ENCODE results near the gene LPAR1. TPM values are rescaled to one million over a fixed set of nuclear protein-coding genes. Genes with fewer than 3 reads are reported as not detected.
A peak's percentile ranks its signal among the peaks of the same experiment; 100 is the strongest.

Gene LPAR1
- total RNA-seq, 1 experiment from 2014 or later: 28.3 TPM

DNA sequence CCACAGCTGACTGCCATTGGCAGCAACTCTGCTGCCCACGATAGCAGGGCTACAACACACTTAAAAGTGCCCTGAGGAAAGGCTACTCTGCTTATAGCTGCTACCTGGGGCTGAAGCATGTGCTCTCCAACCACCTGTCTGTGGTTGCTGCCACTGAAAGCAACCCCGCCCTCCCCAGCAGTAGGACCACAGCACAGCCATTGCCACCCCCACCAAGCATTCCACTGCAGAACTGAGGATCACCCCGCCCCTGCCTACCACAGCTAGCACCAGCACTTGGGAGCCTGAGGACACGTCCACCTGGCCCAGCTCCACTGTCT lies 85.8 kb downstream of the LPAR1 start:
- no TSS peak for BruUV-seq (replicated peaks)
- CTCF ChIA-PET: no interaction called here
- Histone ChIP-seq H3K4me1 (ENCODE audit: insufficient read depth, low read length, poor library complexity, severe bottlenecking) (peaks cover 37% of the 10 kb centered on the region), H3K27me3 (replicated peaks; ENCODE audit: insufficient read depth, low read depth, low read length, poor library complexity) (no peaks in the 10 kb centered on the region), H3K27ac (ENCODE audit: low read depth, low read length, poor library complexity, severe bottlenecking) (no peak overlapping the region), H3K9me3 (ENCODE audit: low read depth, low read length, poor library complexity, severe bottlenecking) (peaks cover 18% of the 10 kb centered on the region), H3K36me3 (ENCODE audit: insufficient read depth, low read length, poor library complexity, severe bottlenecking) (no peaks in the 10 kb centered on the region), H3K4me3 (ENCODE audit: low read depth, low read length, poor library complexity, severe bottlenecking) (no peak overlapping the region)
- intact Hi-C loops (cut with micrococcal nuclease; ENCODE audit: unreplicated experiment): no loop called here
- no peak for DNase-seq (ENCODE audit: low spot score)
- TF ChIP-seq, protein P1, sequence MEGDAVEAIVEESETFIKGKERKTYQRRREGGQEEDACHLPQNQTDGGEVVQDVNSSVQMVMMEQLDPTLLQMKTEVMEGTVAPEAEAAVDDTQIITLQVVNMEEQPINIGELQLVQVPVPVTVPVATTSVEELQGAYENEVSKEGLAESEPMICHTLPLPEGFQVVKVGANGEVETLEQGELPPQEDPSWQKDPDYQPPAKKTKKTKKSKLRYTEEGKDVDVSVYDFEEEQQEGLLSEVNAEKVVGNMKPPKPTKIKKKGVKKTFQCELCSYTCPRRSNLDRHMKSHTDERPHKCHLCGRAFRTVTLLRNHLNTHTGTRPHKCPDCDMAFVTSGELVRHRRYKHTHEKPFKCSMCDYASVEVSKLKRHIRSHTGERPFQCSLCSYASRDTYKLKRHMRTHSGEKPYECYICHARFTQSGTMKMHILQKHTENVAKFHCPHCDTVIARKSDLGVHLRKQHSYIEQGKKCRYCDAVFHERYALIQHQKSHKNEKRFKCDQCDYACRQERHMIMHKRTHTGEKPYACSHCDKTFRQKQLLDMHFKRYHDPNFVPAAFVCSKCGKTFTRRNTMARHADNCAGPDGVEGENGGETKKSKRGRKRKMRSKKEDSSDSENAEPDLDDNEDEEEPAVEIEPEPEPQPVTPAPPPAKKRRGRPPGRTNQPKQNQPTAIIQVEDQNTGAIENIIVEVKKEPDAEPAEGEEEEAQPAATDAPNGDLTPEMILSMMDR (conservative IDR thresholded peaks at IDR 0.05; ENCODE audit: low read depth, low read length): no peak
- TF ChIP-seq EZH2 (IDR thresholded peaks at IDR 0.05; ENCODE audit: borderline replicate concordance, low read depth, low read length, poor library complexity, severe bottlenecking): no peak
- POLR2A ChIA-PET (ENCODE audit: low non-redundant PET): no interaction called here

GRCh38 chr9:110951805-110952539 lies 86.3 kb downstream of the LPAR1 start:
- BruUV-seq (replicated peaks): no TSS peak
- H3K4me1 ChIP-seq (ENCODE audit: insufficient read depth, low read length, poor library complexity, severe bottlenecking): peaks cover 37% of the 10 kb centered on the region
- H3K36me3 ChIP-seq (ENCODE audit: insufficient read depth, low read length, poor library complexity, severe bottlenecking): no peaks in the 10 kb centered on the region
- no peak overlapping the region for H3K4me3 ChIP-seq (ENCODE audit: low read depth, low read length, poor library complexity, severe bottlenecking)
- H3K27ac ChIP-seq (ENCODE audit: low read depth, low read length, poor library complexity, severe bottlenecking): peak overlapping the region; percentile 66
- peaks cover 15% of the 10 kb centered on the region for H3K9me3 ChIP-seq (ENCODE audit: low read depth, low read length, poor library complexity, severe bottlenecking)
- ChIA-PET CTCF (no interaction called here), POLR2A (ENCODE audit: low non-redundant PET) (no interaction called here)
- no peaks in the 10 kb centered on the region for H3K27me3 ChIP-seq (replicated peaks; ENCODE audit: insufficient read depth, low read depth, low read length, poor library complexity)
- no peak for TF ChIP-seq EZH2 (IDR thresholded peaks at IDR 0.05; ENCODE audit: borderline replicate concordance, low read depth, low read length, poor library complexity, severe bottlenecking)
- TF ChIP-seq, protein P1 (conservative IDR thresholded peaks at IDR 0.05; ENCODE audit: low read depth, low read length): no peak
- intact Hi-C loops (cut with micrococcal nuclease; ENCODE audit: unreplicated experiment): no loop called here
- no peak for DNase-seq (ENCODE audit: low spot score)

DNA sequence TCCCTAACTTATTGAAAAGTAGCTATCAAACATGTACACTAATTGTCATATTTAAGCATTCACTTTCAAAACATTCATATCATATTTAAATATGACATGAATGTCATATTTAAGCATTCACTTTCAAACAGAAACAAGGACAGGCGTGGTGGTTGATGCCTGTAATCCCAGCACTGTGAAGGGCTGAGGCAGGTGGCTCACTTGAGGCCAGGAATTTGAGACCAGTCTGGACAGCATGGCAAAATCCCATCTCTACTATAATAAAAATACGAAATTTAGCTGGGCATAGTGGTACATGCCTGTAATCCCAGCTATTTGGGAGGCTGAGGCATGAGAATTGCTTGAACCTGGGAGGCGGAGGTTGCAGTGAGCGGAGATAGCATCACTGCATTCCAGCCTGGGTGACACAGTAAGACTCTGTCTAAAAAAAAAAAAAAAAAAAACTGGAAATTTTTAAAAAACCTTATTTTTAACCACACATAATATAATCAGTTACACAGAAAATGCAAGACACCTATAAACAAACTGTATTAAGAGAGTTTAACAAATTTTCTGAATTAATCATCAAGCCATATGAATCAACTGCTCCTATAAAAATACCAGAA lies 88.1 kb downstream of the LPAR1 start:
- Histone ChIP-seq H3K36me3 (ENCODE audit: insufficient read depth, low read length, poor library complexity, severe bottlenecking) (no peaks in the 10 kb centered on the region), H3K9me3 (ENCODE audit: low read depth, low read length, poor library complexity, severe bottlenecking) (peaks cover 12% of the 10 kb centered on the region), H3K4me3 (ENCODE audit: low read depth, low read length, poor library complexity, severe bottlenecking) (no peak overlapping the region), H3K27ac (ENCODE audit: low read depth, low read length, poor library complexity, severe bottlenecking) (no peak overlapping the region), H3K27me3 (replicated peaks; ENCODE audit: insufficient read depth, low read depth, low read length, poor library complexity) (no peaks in the 10 kb centered on the region), H3K4me1 (ENCODE audit: insufficient read depth, low read length, poor library complexity, severe bottlenecking) (peaks cover 37% of the 10 kb centered on the region)
- DNase-seq (ENCODE audit: low spot score): no peak
- ChIA-PET POLR2A (ENCODE audit: low non-redundant PET) (no interaction called here), CTCF (no interaction called here)
- intact Hi-C loops (cut with micrococcal nuclease; ENCODE audit: unreplicated experiment): no loop called here
- BruUV-seq (replicated peaks): no TSS peak
- TF ChIP-seq EZH2 (IDR thresholded peaks at IDR 0.05; ENCODE audit: borderline replicate concordance, low read depth, low read length, poor library complexity, severe bottlenecking): no peak
- TF ChIP-seq, protein P1 (conservative IDR thresholded peaks at IDR 0.05; ENCODE audit: low read depth, low read length): no peak

All from A673 (cell line).